ENCODE data around the gene KCNIP4. TPM values are rescaled to one million over a fixed set of nuclear protein-coding genes. Genes with fewer than 3 reads are reported as not detected.
A peak's percentile ranks its signal among the peaks of the same experiment; 100 is the strongest.

Gene KCNIP4
- total RNA-seq, 4 donors from 2014 or later, result 2.5 TPM; not detected in 2

DNA sequence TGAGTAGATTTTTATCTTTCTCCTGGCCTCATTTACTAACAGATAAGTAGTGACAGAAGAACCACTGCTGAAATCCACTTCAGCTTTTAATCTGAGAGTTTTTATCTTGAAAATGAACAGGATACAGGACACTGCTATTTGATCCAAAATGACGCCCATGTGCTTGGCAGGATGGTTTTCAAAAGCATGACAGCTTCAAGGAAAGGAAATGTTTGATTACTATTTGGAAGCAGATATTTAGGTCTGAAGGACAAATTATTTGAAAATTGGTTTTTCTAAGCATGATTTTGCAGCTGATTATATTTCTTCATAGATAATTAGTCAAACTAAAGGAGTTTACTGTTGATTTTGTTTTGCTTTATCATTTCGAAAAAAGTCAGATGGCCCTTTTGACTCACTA is 1237.2 kb downstream of the KCNIP4 start:
- Histone ChIP-seq H3K27ac (no peak overlapping the region), H3K9me3 (no peaks in the 10 kb centered on the region), H3K27me3 (no peaks in the 10 kb centered on the region), H3K4me1 (no peaks in the 10 kb centered on the region), H3K4me3 (no peak overlapping the region), H3K36me3 (peaks cover 0 to 46% (median 8%) of the 10 kb centered on the region in 4 donors)
- no peak for TF ChIP-seq POLR2AphosphoS5 (IDR thresholded peaks at IDR 0.05)
- no peak for TF ChIP-seq EP300 (IDR thresholded peaks at IDR 0.05; ENCODE audit: low read depth)
- TF ChIP-seq POLR2A (IDR thresholded peaks at IDR 0.05), result no peak
- TF ChIP-seq, protein P1, sequence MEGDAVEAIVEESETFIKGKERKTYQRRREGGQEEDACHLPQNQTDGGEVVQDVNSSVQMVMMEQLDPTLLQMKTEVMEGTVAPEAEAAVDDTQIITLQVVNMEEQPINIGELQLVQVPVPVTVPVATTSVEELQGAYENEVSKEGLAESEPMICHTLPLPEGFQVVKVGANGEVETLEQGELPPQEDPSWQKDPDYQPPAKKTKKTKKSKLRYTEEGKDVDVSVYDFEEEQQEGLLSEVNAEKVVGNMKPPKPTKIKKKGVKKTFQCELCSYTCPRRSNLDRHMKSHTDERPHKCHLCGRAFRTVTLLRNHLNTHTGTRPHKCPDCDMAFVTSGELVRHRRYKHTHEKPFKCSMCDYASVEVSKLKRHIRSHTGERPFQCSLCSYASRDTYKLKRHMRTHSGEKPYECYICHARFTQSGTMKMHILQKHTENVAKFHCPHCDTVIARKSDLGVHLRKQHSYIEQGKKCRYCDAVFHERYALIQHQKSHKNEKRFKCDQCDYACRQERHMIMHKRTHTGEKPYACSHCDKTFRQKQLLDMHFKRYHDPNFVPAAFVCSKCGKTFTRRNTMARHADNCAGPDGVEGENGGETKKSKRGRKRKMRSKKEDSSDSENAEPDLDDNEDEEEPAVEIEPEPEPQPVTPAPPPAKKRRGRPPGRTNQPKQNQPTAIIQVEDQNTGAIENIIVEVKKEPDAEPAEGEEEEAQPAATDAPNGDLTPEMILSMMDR (IDR thresholded peaks at IDR 0.05), result no peak
- DNase-seq, result no peak
- intact Hi-C loops (cut with DNase I; ENCODE audit: low total_unique reads) (no loop called here), in situ Hi-C loops (cut with MboI; ENCODE audit: low pct_ligation_motif_present in 1 of 4, low pct_unique_long_range_greater_than_20kb in 1 of 4, low sequenced_read_pairs in 3 of 4) (no loop called here)
- 83 to 89% methylated on average over 2 of the region's 2 CpGs for WGBS, 2 donors (ENCODE audit: low coverage in 1 of 2)

DNA sequence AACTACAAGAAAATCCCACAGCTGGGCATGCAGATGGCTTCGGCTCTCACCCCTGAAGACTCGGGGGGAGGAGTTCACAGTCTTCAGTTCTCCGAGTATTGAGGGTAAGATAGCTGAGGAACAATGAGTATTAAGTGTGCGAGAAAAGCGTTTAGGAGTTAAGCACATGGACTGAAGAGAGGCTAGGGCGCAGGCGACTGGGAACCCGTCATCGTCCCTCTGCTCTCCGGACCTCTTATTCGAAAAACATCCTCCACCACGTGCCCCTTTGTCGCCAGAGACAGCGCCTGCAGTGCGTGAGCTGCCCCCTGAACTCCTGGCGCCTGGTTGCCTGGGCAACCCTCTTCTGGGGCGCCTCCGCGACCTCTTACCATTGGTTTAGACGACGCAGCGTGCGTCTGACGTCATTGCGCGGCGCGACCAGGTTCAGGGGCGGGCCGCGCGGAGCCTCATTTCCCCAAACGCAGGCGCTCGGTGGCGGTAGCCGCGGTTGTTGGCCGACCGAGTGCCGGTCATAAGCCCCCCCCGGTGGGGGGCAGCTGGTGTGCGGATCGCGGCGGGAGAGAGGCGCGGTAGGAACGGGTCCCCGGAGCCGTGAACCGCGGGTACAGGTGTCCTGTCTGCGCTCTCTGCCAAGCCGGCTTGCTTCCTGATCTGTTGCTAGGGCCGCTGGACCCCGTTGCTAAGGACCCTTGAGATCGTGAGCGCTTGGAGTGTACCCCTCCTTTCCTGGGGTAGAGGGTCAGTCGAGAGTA is 1248.4 kb downstream of the KCNIP4 start, which contains the start of gene PACRGL:
Gene PACRGL, plus strand, starts transcription at position 452 of the 755 bp plus-strand sequence. CDS start 4,024 bp downstream, outside the sequence.
- no peaks in the 10 kb centered on the region for H3K27me3 ChIP-seq
- peak within 1 kb of the TSS; percentile 82 to 94 (median 87) for H3K27ac ChIP-seq
- H3K4me1 ChIP-seq, result peaks cover 6 to 19% (median 14%) of the 10 kb centered on the region in 4 donors
- intact Hi-C loops (cut with DNase I; ENCODE audit: low total_unique reads), result no loop called here
- TF ChIP-seq, protein P1 (IDR thresholded peaks at IDR 0.05), result no peak
- peak; percentile 71 for TF ChIP-seq POLR2A (IDR thresholded peaks at IDR 0.05)
- TF ChIP-seq EP300 (IDR thresholded peaks at IDR 0.05; ENCODE audit: low read depth), result no peak
- peak; percentile 67 to 78 (median 73) for TF ChIP-seq POLR2AphosphoS5 (IDR thresholded peaks at IDR 0.05)
- H3K36me3 ChIP-seq, result peaks cover 0 to 4% (median 0%) of the 10 kb centered on the region in 4 donors
- H3K4me3 ChIP-seq, result peak within 1 kb of the TSS; percentile 93 to 99 (median 96)
- WGBS, 2 donors (ENCODE audit: low coverage in 1 of 2), result 0% methylated on average over 3 to 60 of the region's 60 CpGs
- H3K9me3 ChIP-seq, result no peaks in the 10 kb centered on the region
- in situ Hi-C loops (cut with MboI; ENCODE audit: low pct_ligation_motif_present in 1 of 4, low pct_unique_long_range_greater_than_20kb in 1 of 4, low sequenced_read_pairs in 3 of 4), result no loop called here
- peak; percentile 95 for DNase-seq

DNA sequence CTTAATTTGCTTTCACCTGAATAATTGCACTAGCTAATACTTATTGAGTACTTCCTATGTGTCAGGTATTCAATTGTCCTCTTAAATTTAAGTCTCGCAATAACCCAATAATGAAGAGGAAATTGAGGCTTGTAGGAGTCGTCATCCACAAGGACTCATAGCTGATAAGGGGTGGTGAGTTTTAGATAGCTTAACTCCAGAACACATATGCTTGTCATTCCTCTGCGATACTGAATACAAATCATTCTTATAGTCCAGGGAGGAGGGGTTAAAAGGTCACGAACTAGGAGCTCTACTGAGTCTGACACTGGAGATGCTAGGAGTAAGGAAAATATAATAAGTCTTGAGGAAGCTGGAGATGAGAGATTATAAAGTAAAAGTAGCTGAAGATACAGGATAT is 1249.8 kb downstream of the KCNIP4 start:
- TF ChIP-seq, protein P1 (IDR thresholded peaks at IDR 0.05), result no peak
- TF ChIP-seq POLR2A (IDR thresholded peaks at IDR 0.05), result no peak
- TF ChIP-seq EP300 (IDR thresholded peaks at IDR 0.05; ENCODE audit: low read depth), result no peak
- TF ChIP-seq POLR2AphosphoS5 (IDR thresholded peaks at IDR 0.05), result no peak
- Histone ChIP-seq H3K36me3 (no peaks in the 10 kb centered on the region), H3K27me3 (no peaks in the 10 kb centered on the region), H3K4me3 (no peak overlapping the region), H3K27ac (no peak overlapping the region), H3K4me1 (peaks cover 6 to 19% (median 14%) of the 10 kb centered on the region in 4 donors), H3K9me3 (no peaks in the 10 kb centered on the region)
- 55 to 61% methylated on average over 4 of the region's 4 CpGs for WGBS, 2 donors (ENCODE audit: low coverage in 1 of 2)
- in situ Hi-C loops (cut with MboI; ENCODE audit: low pct_ligation_motif_present in 1 of 4, low pct_unique_long_range_greater_than_20kb in 1 of 4, low sequenced_read_pairs in 3 of 4), result loop anchor here in 1 of 4 donors (25.0 kb wide), 2 partner anchors 137 to 2012 kb away; no protein-coding TSS in a partner anchor
- intact Hi-C loops (cut with DNase I; ENCODE audit: low total_unique reads), result loop anchor here (10.0 kb wide), 1 partner anchor 284 kb away; no protein-coding TSS in a partner anchor
- no peak for DNase-seq

DNA sequence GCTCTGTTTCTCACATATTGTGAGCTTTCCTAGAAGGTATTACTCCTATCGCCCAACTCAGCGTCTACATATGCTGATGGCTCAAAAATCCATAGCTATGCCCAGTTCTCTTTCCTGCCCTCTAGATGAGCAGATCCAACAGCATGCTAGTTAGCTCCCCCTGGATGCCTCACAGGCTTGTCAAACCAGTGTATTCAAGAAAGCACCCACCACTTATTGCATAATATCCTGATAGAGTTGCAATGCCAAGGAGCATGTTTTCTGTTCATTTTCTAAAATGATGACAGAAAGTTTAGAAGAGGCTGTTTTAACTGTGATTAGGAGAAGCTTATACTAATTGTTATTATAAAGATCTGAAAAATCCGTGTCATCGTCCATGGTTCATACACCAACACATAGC is 1250.2 kb downstream of the KCNIP4 start:
- intact Hi-C loops (cut with DNase I; ENCODE audit: low total_unique reads) (loop anchor here (10.0 kb wide), 1 partner anchor 284 kb away; no protein-coding TSS in a partner anchor), in situ Hi-C loops (cut with MboI; ENCODE audit: low pct_ligation_motif_present in 1 of 4, low pct_unique_long_range_greater_than_20kb in 1 of 4, low sequenced_read_pairs in 3 of 4) (loop anchor here in 1 of 4 donors (25.0 kb wide), 2 partner anchors 136 to 2011 kb away; no protein-coding TSS in a partner anchor)
- TF ChIP-seq POLR2AphosphoS5 (IDR thresholded peaks at IDR 0.05) (no peak), EP300 (IDR thresholded peaks at IDR 0.05; ENCODE audit: low read depth) (no peak), POLR2A (IDR thresholded peaks at IDR 0.05) (no peak)
- TF ChIP-seq, protein P1 (IDR thresholded peaks at IDR 0.05), result no peak
- no peaks in the 10 kb centered on the region for H3K9me3 ChIP-seq
- WGBS, 2 donors (ENCODE audit: low coverage in 1 of 2), result 90% methylated on average over 4 of the region's 4 CpGs
- H3K36me3 ChIP-seq, result no peaks in the 10 kb centered on the region
- H3K27me3 ChIP-seq, result no peaks in the 10 kb centered on the region
- no peak overlapping the region for H3K4me3 ChIP-seq
- peaks cover 6 to 19% (median 14%) of the 10 kb centered on the region in 4 donors for H3K4me1 ChIP-seq
- no peak for DNase-seq
- H3K27ac ChIP-seq, result no peak overlapping the region

Data from transverse colon (tissue), 4 donors.